ENCODE results near the gene SPEM2. TPM values are rescaled to one million over a fixed set of nuclear protein-coding genes. Genes with fewer than 3 reads are reported as not detected.

Gene SPEM2
- total and polyA plus RNA-seq, 4 donors = not detected

DNA sequence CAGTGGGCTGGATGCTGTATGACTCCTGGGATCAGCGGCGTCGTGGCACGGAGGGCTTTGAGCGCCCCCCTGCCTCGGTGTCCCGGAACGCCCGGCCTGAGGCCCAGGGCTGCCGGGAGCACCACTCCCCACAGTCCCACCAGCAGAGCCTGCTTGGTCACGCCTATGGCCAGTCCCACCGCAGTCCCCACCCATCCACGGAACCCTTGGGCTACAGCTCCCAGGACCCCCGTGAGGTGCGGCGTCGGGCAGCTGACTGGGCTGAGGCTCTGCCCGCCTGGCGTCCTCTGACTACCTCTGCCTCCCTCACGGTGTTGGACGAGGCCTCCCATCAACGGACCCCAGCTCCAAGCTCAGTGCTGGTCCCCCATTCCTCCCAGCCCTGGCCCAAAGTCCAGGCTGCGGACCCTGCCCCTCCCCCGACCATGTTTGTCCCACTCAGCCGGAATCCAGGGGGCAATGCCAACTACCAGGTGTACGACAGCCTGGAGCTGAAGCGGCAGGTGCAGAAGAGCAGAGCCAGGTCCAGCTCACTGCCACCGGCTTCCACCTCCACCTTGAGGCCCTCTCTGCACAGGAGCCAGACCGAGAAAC, 1.6 kb downstream of the SPEM2 start:
- TF ChIP-seq, protein P1, sequence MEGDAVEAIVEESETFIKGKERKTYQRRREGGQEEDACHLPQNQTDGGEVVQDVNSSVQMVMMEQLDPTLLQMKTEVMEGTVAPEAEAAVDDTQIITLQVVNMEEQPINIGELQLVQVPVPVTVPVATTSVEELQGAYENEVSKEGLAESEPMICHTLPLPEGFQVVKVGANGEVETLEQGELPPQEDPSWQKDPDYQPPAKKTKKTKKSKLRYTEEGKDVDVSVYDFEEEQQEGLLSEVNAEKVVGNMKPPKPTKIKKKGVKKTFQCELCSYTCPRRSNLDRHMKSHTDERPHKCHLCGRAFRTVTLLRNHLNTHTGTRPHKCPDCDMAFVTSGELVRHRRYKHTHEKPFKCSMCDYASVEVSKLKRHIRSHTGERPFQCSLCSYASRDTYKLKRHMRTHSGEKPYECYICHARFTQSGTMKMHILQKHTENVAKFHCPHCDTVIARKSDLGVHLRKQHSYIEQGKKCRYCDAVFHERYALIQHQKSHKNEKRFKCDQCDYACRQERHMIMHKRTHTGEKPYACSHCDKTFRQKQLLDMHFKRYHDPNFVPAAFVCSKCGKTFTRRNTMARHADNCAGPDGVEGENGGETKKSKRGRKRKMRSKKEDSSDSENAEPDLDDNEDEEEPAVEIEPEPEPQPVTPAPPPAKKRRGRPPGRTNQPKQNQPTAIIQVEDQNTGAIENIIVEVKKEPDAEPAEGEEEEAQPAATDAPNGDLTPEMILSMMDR (IDR thresholded peaks at IDR 0.05; ENCODE audit: control extremely low read depth, extremely low read depth) = no peak
- WGBS, 2 donors = 94% methylated on average over 29 of the region's 29 CpGs
- Histone ChIP-seq H3K9ac (ENCODE audit: insufficient read depth in 1 of 2, low read length in 2 of 2) (no peak overlapping the region), H3K9me3 (ENCODE audit: control insufficient read depth in 4 of 4, insufficient read depth in 3 of 4, low read length in 3 of 4) (no peaks in the 10 kb centered on the region), H3K4me3 (no peak overlapping the region), H3K27me3 (ENCODE audit: control insufficient read depth in 3 of 3, insufficient read depth in 3 of 3, low read length in 2 of 3) (no peaks in the 10 kb centered on the region), H3K36me3 (ENCODE audit: control insufficient read depth in 4 of 4, insufficient read depth in 4 of 4, low read length in 4 of 4) (no peaks in the 10 kb centered on the region), H3K27ac (ENCODE audit: low read depth in 1 of 2, low read length in 1 of 2) (no peak overlapping the region), H3K4me1 (ENCODE audit: control insufficient read depth in 5 of 5, insufficient read depth in 5 of 5, low read length in 5 of 5) (no peaks in the 10 kb centered on the region)
- ATAC-seq (ENCODE audit: insufficient read depth, low FRiP score) (no peak), DNase-seq (no peak)

GRCh38 chr17:7427549-7427948, 2.1 kb downstream of the SPEM2 start:
- H3K9me3 ChIP-seq (ENCODE audit: control insufficient read depth in 4 of 4, insufficient read depth in 3 of 4, low read length in 3 of 4) = no peaks in the 10 kb centered on the region
- no peaks in the 10 kb centered on the region for H3K27me3 ChIP-seq (ENCODE audit: control insufficient read depth in 3 of 3, insufficient read depth in 3 of 3, low read length in 2 of 3)
- H3K9ac ChIP-seq (ENCODE audit: insufficient read depth in 1 of 2, low read length in 2 of 2) = no peak overlapping the region
- DNase-seq = no peak
- TF ChIP-seq, protein P1 (IDR thresholded peaks at IDR 0.05; ENCODE audit: control extremely low read depth, extremely low read depth) = no peak
- 93% methylated on average over 7 of the region's 7 CpGs for WGBS, 2 donors
- no peak for ATAC-seq (ENCODE audit: insufficient read depth, low FRiP score)
- no peak overlapping the region for H3K4me3 ChIP-seq
- no peaks in the 10 kb centered on the region for H3K36me3 ChIP-seq (ENCODE audit: control insufficient read depth in 4 of 4, insufficient read depth in 4 of 4, low read length in 4 of 4)
- H3K27ac ChIP-seq (ENCODE audit: low read depth in 1 of 2, low read length in 1 of 2) = no peak overlapping the region
- H3K4me1 ChIP-seq (ENCODE audit: control insufficient read depth in 5 of 5, insufficient read depth in 5 of 5, low read length in 5 of 5) = no peaks in the 10 kb centered on the region

DNA sequence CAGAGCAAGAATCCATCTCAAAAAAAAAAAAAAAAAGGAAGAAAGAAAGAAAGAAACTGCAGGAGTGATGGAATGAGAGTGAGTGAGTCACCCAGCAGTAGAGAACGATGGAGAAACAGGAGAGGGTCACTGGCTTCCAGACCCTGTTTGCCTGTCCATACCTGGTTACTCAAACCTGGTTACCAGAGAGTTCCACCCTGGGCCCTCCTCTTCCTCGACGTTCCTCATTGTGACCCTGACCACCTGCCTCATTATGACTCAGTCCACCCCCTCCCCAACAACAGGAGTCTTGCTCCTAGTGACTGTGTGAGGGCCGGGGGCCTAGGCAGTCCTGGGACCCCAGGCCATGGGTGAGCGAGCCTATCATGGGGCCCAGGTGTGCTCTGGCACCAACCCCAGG, 3.1 kb downstream of the SPEM2 start, which contains the start of gene SPEM3:
TSS of gene SPEM3 (plus strand) at position 301 of the 400 bp plus-strand sequence. CDS start at position 347, 46 bp downstream.
- 72 to 80% methylated on average over 5 of the region's 5 CpGs for WGBS, 2 donors
- Histone ChIP-seq H3K4me3 (no peak within 1 kb of the TSS), H3K27me3 (ENCODE audit: control insufficient read depth in 3 of 3, insufficient read depth in 3 of 3, low read length in 2 of 3) (no peaks in the 10 kb centered on the region), H3K4me1 (ENCODE audit: control insufficient read depth in 5 of 5, insufficient read depth in 5 of 5, low read length in 5 of 5) (no peaks in the 10 kb centered on the region), H3K36me3 (ENCODE audit: control insufficient read depth in 4 of 4, insufficient read depth in 4 of 4, low read length in 4 of 4) (no peaks in the 10 kb centered on the region), H3K27ac (ENCODE audit: low read depth in 1 of 2, low read length in 1 of 2) (no peak within 1 kb of the TSS), H3K9ac (ENCODE audit: insufficient read depth in 1 of 2, low read length in 2 of 2) (no peak within 1 kb of the TSS), H3K9me3 (ENCODE audit: control insufficient read depth in 4 of 4, insufficient read depth in 3 of 4, low read length in 3 of 4) (no peaks in the 10 kb centered on the region)
- no peak for DNase-seq
- TF ChIP-seq, protein P1 (IDR thresholded peaks at IDR 0.05; ENCODE audit: control extremely low read depth, extremely low read depth) = no peak
- no peak for ATAC-seq (ENCODE audit: insufficient read depth, low FRiP score)

DNA sequence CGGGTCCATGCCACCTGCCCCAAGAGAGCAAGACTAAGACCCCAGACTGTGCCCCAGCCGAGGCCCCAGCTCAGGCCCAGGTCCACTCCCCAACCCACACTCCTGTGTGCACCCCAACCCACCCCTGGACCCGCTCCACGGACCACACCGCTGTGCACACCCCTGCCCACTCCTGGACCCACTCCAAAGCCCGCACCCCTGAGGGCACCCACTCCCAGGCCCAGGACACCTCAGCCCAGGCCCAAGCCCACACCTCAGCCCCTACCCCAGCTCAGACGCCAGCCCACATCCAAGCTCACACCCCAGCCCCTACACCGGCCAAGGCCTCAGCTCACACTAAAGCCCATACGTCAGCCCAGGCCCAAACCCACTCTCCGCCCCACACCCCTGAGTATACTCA, 4.3 kb downstream of the SPEM2 start:
- H3K4me1 ChIP-seq (ENCODE audit: control insufficient read depth in 5 of 5, insufficient read depth in 5 of 5, low read length in 5 of 5) = no peaks in the 10 kb centered on the region
- H3K9me3 ChIP-seq (ENCODE audit: control insufficient read depth in 4 of 4, insufficient read depth in 3 of 4, low read length in 3 of 4) = no peaks in the 10 kb centered on the region
- no peak overlapping the region for H3K27ac ChIP-seq (ENCODE audit: low read depth in 1 of 2, low read length in 1 of 2)
- H3K36me3 ChIP-seq (ENCODE audit: control insufficient read depth in 4 of 4, insufficient read depth in 4 of 4, low read length in 4 of 4) = no peaks in the 10 kb centered on the region
- no peak for ATAC-seq (ENCODE audit: insufficient read depth, low FRiP score)
- H3K27me3 ChIP-seq (ENCODE audit: control insufficient read depth in 3 of 3, insufficient read depth in 3 of 3, low read length in 2 of 3) = peaks cover 0 to 10% (median 0%) of the 10 kb centered on the region in 3 donors
- H3K9ac ChIP-seq (ENCODE audit: insufficient read depth in 1 of 2, low read length in 2 of 2) = no peak overlapping the region
- DNase-seq = no peak
- TF ChIP-seq, protein P1 (IDR thresholded peaks at IDR 0.05; ENCODE audit: control extremely low read depth, extremely low read depth) = no peak
- H3K4me3 ChIP-seq = no peak overlapping the region
- 91 to 96% methylated on average over 10 of the region's 10 CpGs for WGBS, 2 donors

Data from lung (tissue), 12 donors.